ENCODE results near the gene SORCS2.

The SORCS2 gene

DNA sequence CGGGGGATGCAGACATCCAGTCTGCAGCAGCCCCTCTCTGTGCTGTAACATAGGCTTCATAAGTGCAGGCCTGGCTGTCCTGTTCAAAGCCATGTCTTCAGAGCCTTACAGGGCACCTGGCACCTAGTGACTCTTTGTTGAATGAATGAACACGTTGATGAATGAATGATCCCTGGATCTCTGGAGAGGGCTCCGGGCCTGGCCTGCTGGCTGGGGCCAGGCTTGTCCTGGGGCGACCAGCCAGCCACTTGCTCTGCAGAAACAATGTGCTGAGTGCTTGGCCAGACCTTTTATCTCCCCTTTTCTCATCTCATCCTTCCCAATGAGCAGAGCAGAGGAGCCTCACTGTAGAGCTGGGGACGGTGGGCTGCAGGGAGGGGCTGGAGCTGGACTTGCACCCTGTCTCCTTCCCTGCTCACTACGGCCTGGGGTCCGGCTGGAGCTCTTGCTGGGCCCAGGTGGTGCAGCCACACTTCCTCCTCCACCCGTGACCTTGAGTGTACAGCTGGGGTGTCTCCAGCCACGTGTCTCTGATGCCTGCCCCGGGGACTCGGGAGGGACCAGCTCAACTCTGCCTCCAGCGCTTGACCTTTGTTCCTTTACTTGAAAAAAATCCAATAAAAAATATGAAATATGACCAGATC is 164.5 kb downstream of the SORCS2 start:
- DNase-seq: no peak

DNA sequence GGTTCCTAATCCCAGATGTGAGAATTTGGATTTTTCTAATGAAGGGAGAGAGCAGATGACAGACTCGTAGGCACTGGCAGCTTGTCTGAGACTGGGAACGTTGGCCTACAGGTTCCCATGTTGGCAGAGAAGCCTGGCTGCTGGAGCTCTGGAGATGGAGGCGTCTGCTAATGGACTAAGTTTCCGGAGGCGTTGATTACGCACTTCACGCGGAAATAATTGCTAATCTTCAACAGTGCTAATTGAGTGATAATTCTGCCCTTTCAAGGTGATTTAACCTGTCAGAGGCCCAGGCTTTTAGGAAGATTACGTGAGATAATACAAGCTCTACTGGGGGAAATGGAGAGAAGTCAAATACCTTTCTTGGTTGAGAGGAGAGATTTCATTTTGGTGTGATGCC is 165.0 kb downstream of the SORCS2 start:
- DNase-seq: no peak

DNA sequence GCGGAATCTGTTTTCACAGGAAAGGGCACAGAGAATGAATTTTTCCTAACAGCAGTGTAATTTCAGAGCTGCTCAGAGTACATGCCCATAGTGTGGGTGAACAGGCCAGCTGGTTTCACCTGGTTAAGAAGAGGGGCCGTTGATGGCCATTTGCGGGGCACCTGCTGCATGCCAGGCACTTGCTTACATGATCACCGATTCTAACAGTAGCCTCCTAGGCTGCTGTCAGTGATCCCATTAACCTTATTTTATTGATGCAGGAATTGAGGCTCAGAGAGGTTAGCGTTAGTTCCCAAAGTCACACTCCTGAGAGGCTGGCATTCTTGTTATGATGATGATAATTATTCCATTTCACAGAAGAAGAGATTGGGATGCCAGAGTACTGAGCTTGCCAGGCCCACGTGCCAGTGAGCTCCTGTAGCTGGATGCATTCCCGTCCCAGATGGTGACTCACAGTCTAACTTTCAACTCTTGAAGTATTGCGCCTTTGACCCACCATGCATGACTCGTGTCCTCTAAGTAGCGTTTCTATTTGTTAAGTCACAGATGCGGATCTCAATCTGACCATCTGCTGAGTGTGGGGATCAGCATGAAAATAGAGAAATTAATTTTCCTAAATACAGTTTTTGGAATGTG is 165.9 kb downstream of the SORCS2 start:
- DNase-seq: no peak

DNA sequence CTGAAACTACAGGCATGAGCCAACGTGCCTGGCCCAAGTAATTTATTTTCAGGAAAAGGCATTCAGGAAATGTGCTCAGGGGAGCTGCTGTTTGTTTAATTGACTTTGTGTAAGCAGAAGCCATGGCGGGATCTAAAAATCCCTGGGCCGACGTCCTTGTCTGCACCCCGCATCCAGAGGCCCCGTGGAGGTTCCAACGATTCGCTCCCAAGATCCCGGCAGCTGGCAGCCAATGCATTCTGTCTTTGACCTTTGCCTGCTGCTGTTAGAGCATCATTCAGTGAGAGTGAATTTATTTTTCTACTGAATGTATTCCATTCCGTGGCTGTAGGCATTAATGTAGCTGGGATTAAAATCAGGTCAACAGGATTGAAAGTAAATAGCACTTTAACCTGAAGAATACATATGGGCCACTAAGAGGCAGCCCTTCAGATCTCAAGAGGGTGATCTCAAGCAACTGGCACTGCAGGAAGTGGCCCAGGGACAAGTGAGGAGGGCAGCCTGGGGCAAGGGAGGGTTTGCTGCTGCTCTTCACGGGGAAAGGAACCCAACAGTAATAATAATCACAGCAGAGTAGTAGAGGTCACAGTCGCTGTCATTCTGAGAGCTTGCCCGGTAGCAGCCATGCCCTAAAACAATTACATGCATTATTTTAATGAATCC is 167.2 kb downstream of the SORCS2 start:
- DNase-seq: no peak

DNA sequence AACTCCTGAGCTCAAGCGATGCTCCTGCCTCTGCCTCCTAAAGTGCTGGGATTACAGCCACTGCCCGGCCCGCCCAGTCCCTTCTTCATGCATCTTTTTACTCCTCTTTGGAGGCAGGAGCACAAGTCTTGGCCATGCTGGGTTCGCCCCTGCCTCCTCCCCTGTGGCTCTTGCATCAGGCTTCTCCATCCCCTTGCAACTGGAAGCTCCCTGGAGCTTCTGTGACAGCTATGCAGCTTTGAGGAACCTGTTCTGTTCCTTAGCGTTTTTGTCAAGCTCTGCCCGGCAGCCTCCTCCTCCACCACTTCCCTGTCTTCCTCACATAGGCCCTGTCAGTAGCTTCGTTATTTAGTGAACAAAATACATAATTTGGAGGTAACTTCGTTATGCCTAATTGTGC is 168.5 kb downstream of the SORCS2 start:
- DNase-seq: no peak

DNA sequence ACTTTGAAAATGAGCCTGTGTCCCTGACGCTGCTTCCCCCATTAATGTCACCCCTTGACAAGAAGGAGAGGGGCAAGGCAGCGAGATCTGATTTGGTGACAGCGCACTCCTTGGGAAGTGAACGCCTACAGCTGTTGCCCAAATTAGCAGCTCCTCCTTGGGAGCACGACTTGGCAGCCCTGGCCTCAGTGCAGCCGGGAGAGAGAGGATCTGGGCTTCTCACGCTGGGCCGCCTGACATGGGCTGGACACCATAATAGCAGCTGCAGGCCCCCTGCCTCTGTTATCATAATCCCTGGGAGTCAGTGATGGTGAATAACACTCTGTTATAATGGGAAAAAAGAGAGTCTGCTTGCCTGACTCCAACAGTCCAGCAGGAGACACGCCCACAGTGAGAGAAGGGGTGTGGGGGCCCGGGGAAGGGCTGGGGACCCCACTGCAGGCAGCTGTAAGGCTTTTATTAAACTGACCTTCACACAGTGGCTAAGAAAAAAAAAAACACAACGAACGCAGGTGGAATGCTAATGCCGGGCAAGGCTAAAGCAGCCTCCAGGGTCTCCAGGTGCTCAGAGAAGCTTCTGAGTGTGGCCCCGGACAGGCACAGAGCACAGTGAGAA is 169.1 kb downstream of the SORCS2 start:
- no peak for DNase-seq

DNA sequence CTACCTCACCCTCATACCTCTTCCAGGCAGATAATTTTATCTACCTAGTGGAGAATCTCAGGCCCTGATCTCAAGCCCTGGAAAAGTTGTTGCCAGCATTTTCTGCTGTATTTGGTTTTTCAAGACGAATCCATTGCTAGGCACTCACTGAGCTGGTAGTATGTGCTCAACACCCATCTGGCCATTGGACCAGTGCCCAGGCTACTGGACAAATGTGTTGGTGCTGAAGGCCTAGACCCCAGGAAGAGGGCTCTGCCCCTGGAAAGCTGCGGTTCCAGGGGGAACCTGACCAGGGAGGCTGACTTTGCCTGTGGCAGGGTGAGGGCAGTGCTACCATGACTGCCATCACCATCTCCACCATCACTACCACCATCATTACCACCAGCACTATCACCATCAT is 170.0 kb downstream of the SORCS2 start:
- DNase-seq: no peak

DNA sequence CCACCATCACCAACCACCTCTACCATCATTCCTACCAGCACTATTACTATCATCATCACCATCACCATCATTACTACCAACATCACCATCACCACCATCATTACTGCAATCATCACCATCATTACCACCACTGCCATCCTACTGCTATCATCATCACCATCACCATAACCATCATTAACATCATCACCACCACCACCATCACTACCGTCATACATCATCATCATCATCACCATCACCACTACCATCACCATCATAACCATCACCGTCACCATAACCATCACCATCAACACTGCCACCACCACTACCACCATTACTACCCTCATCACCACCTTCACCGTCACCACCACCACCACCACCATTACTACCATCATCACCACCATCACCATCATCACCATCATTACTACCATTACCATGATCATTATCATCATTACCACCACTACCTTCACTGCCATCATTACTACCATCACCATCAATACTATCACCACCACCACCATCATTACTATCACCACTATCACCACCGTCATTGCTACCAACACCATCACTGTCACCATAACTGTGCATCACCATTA is 170.6 kb downstream of the SORCS2 start:
- DNase-seq: no peak

DNA sequence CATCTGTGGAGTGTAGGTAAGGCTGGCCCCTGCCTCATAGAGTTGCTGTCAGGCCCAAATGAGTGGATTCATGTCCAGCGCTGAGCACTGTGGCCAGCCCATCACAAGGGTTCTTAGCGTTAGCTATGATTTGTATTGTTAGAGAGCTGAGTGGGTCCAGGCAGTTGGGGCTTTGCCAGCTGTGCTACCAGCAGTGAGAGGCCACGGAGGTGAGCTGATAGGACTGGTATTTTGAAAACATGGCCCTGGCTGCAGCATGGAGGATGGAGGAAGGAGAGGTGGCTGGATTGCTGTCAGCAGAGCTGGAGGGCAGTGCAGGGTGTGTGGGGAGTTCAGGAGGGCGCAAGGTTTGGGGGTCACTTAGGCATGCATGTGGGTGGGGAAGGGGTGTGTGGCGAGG is 172.6 kb downstream of the SORCS2 start:
- DNase-seq: no peak

DNA sequence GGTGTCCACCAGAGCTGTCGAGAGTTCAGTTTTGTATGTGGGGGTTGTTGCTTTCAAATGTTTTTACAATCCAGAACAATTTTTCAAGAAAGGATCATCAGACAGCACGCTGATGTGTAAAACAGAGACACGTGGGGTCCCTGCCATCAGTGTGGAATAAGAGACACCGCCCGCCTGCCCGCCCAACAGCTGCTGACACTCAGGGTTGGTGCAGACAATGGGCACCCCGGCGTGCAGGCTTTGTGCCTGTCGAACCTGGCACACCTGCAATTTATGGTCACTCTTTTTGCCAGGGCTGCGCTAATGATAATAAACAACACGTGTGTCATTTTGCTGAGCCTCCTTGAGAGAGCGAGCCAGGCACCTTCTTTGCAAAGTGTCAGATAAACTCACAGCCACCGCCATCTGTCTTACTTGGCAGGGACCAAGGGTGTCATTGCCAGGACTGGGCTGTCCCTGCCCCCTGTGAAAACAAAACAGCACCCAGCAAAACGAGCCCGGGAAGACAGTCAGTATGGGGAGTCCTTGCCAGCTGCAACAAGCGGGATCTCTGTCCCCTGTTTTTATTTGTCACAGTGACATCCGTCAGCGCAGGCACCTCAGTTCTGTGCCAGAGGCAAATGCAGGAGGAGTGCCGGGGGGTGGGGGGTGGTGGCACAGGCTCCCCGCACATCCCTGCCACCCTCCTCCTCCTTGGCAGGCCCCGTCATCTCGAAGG is 173.3 kb downstream of the SORCS2 start:
- no peak for DNase-seq

DNA sequence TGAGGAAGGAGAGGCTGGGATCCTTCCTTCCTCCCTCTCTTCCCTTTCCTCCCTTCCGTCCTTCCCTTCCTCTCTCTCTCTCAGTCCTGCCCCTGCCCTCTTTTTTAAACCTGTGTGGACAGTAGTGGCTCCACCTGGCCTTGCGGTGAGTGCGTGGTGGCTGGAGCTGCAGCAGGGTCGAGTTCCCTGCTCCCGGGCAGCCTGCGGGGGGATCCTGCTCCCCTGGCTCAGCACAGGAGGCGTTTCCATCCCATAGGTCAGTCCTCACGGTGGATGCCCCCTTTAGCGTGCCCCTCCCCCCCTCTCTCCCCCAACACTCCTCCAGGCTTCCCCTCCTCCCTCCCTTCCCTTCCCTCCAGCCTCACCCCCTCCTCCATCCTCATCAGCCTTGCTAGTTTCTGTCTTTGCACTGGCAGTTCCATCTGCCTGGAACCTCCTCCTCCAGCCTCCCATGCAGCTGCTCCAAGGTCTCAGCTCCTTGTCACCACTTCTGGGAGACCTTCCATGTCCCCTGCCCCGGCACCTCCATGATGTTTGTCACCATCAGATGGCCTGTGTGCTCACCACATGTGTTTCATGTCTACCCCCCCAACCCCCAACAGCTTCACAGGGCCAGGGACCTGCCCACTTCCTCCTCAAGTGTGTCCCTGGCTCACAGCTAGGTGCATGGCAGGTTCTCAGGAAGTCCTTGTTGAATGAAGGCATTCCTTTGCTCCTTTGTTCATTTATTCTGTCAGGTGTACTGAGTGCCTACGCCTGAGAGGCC is 174.0 kb downstream of the SORCS2 start:
- DNase-seq: no peak

DNA sequence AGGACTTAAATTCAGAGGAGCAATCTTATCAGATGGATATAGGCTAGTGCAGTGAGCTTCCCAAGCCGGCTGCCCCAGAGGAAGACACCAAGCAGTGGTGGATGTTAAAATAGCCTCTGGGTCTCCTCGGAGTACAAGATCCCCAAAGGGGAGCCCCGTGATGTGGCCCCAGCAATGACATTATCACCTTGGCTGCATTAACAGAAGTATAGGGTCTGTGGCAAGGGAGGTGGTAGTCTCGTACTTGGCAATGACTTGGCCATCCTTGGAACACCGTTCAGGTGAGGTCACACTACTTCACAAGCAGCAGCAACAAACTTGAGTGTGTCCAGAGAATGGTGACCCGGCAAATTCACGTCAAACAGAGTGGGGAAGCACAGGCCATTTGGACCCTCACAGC is 174.6 kb downstream of the SORCS2 start:
- DNase-seq: no peak

DNA sequence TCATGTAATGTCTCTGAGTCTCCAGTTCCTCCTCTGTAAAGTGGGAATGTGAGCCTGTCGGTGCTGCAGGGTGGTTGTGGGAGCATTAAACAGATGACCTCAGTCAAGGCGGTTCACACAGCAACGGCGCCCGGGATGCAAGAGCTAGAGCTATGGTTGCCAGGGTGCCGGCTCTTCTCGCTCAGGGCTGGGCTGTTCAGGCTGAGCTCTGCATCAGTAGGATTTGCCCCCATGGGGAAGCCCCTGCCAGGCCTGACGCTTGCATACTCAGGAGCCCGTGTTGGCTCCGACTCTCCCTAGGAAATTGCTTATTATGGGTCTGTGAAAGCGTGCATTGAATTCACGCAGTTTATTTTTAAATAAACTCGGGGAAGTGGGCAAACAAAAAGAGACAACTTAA is 175.1 kb downstream of the SORCS2 start:
- DNase-seq: no peak

DNA sequence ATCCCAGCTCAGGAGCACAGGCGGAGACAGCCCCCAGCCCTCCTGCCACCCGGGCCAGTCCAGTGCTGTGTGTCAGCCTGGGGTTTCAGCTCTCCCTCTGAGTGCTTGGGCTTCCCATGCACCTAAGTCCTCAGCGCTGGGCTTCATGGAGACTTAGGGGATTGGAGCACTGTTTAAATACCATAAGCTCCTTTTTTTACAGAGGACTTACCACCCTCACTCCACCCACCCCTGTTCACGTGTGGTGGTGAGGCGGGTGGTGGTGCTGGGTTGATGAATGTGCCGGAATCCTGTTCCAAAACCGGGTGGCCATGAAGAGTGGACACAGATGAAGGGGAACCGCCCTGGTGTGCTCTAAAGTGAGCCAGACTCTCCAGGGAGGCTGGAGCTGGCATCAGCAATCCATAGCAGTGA is 175.5 kb downstream of the SORCS2 start:
- no peak for DNase-seq

DNA sequence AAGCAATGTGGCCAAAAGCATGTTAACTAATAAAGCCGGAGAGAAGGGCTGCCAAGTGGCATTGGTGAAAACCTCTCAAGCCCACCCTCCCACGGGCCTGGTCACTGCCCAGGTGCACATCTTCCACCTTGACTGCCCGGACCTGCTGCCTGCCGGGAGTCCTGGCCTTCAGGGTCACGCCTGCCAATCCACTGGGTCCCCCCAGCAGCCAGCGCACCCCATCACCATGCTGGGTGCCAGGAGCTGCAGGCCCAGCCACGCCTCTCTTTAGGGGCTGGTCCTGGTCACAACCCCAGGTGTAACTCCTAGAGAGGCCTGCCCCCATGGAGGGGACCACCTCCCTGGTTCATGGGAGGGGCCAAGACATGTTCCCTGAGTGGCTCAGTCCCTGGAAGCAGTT is 176.0 kb downstream of the SORCS2 start:
- no peak for DNase-seq

DNA sequence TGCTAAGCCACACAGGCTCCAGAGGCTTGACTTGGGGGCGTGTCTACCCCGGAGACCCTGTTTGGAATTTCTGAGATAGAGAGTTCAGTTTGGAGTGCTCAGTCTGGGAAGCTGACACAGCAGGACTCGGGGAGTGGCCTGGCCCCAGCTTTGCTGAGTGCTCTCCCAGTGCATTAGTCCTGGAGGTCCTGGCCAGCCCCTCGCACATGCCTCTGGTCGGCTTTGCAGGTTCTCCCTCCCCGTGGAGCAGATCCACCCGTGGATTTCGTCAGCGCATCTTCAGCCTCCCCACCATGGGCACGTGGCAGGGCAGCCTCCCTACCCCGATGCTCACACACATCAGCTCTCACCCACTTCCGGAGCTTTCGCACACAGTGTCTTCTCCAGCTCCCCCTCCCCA is 177.2 kb downstream of the SORCS2 start:
- no peak for DNase-seq

DNA sequence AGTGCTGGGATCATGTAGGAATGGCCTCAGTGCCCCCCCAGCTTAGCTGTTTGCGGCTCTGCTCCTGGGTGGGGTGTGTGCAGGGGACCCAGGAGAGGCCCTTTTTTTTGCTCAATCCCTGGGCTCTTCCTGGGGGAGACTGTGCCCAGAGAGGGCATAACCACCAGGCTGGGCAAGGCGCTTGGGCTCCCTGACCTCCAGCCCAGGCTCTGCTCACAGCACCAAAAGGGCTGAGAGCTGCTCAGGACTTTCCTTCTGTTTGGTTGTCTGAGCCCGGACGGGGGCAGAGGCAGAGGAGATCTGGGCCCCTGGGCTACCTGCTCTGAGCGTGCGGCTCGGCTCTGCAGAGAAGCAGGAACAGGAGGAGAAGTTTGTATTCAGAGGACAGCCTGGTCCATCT is 177.7 kb downstream of the SORCS2 start:
- no peak for DNase-seq

DNA sequence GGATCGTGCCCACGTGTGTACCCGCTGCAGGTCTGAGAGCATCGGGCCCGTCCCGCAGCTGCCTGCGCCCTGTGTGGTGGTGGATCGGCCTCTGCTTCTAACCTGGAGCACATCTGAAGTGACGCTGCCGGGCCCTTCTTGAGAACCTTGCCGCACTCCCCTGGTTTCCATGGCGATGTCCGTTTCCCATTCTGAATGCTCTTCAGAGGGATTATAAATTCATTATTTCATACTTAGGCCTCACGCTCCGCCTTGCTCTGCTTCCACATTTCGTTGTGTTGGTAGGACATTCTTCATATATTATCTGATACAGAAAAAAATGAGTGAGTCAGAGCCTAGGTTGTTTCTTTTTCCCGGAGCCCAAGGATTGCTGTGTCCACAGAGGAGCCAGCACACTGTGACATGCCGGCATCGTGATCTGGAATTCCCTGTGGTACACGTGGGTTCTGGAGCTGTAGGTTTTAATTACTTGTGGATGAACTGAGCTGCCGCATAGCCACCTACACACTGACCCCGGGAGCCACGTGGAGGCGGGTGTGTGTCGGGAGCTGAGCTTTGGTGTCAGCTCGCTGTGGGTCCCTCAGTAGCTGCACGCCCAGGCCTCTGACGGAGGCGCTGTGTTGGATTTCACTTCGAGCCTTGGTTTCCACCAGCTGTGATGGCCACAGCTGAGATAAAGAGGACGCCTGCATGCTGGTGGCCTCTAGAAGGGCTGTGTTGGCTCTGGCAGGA is 179.0 kb downstream of the SORCS2 start:
- no peak for DNase-seq

DNA sequence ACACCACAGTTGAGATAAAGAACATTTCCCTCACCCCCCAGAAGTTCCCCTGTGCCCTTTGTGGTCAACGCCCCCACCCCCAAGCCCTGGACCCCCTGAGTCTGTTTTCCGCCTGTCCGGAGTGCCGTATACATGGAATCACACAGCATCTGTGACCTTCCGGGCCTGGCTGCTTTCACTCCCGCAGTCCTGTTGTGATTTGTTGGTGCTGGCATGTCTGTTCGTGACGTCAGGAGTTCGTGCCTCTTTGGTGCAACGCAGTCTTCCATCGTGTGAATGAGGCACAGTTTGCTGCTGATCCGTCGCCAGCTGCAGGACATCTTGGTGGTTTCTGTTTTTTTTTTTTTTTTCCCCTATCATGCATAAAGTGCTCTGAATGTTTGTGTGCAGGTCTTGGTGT is 180.3 kb downstream of the SORCS2 start:
- DNase-seq: no peak

DNA sequence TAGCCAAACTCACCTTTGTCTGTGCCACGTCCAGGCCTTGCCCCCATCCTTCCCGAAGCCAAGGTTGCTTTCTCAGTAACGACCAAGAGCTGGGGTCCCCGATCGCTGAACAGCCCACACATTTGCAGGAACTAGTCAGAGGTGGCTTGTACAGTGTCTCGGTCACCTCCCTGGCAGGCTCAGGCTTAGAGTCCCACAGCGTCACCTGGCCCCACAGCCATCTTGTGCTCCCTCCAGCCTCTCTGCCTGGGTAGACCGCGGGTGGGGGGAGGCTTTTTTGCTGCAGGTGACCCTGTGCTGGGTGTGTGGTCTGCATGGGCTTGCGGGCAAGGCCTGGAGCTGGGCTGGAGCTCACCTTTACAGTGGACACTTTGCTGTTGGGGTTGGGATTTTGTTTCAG is 182.2 kb downstream of the SORCS2 start:
- DNase-seq: no peak

DNA sequence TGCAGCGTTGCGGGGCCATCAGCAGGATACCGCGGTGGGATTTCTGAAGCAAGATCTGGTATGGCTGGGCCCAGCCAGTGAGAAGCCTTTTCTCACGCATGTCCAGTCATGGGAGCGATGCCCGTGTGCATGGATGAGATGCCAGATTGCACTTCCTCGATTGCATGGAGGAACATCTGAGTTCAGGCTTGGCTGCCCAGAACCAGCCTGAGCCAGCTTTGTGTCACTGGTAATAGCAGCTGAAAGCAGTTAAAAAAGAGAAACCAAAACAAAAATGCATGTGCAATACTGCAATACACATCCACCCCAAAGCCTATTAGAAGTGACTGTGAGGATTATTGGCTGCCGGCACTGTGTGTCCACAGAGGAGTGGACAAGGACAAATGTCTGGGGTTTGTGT is 183.1 kb downstream of the SORCS2 start:
- DNase-seq: no peak
